GM21825 (cell line): ENCODE results near the gene ILDR1.

Experiments used
- ATAC-seq: cut with Tn5 transposase; IDR thresholded peaks from one replicate; pipeline ENCODE4 v1.9.1; 2021; ENCODE audit warnings: mild to moderate bottlenecking, moderate library complexity; ENCODE audit not compliant: unreplicated experiment

The ILDR1 gene

DNA sequence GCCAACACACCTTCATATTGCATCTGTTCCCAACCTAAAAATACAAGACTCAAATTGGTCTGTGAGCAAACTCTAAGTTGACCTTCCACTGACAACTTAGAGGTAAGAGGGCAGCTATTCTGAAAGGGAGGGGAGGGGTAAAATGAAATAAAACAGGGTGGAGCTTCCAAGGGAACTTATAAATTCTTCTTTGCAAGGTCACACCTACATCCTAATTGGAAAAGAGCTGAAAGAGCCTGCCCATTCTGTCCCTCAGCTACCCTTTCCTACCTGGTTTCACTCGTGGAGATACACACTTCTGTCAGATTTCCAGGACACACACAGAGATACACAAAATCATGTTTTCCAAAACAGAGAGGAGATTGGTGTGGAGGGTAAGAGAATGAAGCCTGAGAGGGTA lies 1.0 kb downstream of the ILDR1 start:
- no peak for ATAC-seq

DNA sequence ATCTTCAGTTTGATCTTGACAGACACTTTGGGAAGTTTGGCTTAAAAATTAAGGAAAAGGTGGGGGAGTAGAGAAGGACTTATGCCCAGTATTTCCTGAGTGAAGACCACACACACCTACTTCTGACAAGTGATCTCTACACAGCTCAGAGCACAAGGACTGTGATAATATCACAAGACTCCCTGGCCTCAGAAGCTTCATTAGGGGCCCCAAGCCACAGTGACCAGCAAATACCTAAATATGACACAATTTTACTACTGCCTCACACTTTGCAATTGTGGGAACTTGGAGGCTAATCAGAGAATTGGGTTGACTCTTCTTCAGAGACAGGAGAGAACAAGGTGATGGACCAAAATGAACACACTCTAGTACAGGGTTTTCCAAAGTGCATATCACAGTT lies 2.6 kb downstream of the ILDR1 start:
- ATAC-seq = no peak

DNA sequence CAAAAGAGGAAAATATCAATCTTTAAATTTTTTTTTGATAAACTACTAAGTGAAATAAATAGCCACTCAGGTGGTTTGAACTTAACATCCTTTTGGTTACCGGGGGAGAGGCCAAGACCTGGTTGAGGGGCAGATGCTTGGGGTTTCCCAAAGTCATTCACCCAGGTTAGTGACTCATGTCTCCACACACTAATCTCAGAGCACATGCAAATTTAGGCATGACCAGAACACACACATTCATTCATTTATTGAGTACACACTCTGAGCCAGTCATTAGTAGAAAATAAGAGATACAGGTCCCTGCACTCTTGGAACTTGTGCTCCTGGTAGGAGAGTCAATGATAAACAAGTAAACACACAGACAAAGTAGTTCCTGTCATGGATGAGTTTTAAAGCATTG lies 7.3 kb downstream of the ILDR1 start:
- ATAC-seq = peak; percentile 78

DNA sequence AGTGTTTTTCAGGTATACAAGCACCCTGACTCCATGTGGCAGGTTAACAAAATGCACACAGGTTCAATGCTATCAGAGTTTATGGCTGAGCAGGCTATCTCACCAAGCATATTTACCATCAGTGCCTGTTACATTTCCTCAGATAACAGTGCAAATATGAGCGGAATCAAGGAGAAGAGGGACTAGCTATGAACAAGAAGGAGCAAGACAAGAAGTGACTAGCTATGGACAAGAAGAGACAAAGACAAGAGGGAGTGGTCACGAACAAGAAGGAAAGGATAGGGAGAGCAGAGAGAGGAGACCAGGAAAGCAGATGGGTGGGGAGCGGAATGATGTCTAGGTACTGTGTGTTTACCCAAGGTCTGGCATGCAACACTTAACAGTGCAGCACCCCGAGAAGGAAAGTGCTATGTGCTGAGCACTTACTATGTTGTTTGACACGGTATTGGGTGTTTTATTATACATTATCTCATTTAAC lies 8.6 kb downstream of the ILDR1 start:
- no peak for ATAC-seq

DNA sequence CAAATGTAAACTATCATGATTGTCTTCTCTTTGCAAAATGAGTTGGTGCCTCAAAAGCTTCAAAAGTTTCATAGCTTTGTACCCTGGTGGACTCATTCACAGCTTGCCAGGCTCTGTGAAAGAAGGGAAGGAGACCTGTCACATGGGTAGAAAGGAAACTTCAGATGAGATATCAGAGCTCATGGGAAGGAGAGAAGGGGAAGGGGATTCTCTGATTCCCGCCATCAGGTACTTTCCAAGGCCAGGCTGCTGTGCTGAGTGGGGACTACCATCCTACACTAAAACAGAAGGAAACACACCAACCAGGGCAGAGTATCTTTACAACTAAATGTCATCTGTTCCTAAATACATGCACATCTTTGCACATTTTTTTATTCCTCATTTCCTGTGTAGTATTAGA lies 9.2 kb downstream of the ILDR1 start:
- no peak for ATAC-seq

DNA sequence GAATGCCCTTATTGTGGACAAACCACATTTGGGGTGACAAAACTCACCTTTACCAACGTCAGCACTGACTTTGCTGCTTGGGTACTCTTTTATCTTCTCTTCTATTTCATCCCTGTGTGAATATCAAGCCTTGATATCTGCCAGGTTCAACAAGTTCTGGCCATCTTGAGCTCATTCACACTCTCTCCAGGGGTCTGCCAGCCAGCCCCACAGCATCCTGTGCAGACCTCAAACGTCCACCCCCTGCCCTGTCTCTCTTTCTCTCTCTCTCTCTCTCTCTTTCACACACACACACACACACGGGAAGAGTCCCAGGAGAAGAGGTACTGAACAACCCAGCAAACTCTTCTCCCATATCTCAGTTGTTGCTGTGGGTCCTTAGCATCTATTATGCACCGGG lies 10.7 kb downstream of the ILDR1 start:
- no peak for ATAC-seq

DNA sequence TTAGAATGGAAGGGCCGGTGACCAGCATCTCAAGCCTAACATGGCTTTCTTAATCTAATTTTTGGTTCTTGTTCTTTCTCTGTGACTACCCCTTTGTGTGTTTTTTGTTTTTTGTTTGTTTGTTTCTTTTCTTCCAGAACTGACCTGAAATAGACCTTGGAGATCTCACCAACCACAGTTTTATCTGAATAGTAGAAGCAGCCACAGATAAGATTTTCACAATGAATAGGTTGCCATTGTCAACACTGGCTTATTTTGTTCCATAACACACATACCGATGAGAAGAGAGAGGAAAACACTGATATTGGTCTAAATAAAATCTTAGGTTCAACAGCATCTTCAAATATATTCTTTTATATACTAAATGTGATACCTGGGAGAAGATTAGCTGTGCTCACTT lies 11.5 kb downstream of the ILDR1 start:
- ATAC-seq = no peak

DNA sequence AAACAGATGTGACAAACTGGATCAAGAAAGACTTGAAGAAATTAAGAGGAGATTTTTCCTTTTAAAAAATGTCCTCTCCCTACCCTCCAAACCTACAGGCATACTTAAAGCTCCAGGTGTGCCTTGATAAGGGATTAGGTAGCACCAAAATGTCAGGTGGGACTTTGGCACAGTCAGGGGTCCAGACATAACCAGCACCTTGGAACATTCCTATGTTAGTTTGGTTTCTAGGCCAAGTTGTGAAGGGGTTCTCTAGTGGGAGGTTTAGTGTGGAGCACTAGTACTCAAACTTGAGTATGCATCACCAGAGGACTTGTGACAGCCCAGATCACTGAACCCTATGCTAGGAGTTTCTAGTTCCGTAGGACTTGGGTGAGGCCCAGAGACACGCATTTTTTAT lies 13.9 kb downstream of the ILDR1 start:
- no peak for ATAC-seq

DNA sequence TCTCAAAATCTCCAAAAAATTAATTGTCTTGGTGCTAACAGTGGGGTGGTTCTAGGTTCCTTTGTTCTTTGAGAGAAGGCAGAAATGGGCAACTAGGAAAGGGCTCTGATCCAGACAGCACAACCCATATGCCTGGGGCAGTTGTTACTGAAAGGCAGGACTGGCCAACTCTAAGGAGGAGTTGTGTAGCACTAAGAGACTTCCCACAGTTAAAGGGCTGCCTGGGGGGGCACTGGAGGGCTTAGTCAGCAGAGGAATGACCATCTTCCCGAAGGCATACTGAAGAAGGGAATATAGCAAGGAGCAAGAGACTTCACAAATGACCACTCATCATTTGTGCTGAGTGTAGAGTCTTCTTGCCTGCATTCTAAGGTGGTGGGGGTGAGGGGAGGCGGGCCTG lies 15.8 kb downstream of the ILDR1 start:
- ATAC-seq = no peak

DNA sequence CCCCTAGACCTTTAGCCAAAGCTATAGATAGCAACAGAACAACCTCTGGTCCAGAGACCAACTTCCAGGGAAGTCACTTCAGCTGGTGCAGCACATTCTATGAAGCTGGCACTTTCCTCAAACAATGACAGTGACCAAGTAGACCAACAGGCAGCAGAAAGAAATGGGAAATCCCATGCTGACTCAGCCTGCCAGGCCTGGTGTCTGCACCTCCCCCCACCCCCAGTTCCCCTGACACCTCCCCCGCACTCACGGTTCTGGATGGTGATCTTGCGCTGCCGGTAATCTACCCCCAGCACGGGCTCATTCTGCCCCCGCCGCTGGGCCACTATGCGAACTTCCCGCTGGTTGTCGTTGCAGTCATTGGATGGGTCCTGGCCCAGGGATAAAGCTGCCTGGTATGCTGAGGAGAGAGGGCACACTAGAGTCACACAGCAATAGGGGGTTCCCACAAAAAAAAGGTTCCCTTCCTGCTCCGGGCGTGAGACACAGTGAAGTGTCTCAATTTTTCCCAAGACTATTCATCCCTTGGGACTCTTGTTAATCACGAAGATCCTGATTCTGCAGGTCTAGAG lies 17.0 kb downstream of the ILDR1 start:
- peak; percentile 44 for ATAC-seq

DNA sequence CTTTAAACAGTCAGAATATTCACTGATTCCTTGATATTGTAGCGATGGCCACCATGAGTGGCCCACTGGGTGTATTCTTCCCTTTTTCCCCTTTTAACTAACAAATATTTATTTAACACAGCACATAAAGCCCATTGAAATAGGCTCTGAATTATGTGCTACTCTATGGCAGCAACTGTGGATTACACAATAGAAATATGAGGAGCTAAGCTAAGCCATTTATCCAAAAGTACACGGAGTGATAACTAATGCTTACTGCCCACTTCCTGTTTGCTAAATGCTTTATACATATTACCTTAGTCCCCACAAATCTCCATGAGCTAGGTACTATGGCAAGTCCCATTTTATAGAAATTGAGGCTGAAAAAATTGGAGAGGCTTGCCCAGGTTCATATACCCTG lies 17.9 kb downstream of the ILDR1 start:
- no peak for ATAC-seq

DNA sequence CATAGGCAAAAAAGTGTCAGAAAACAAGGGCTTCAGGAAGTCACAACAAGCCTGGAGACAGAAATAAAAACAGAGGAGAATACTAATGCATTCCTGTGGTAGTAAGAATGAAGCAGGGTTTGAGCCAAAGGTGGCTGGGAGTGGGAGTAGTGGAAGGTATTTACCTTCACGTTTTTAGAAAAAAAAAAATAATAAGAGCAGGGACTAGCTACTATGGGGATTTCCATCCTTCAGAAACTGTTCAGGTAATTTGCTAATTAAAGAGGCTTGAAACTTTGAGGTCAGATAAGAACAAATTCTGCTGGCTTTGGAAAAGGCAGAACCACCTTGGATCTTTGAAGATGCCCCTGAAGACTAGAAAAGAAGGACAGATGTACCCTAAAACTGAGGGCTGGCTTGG lies 18.4 kb downstream of the ILDR1 start:
- ATAC-seq = no peak

DNA sequence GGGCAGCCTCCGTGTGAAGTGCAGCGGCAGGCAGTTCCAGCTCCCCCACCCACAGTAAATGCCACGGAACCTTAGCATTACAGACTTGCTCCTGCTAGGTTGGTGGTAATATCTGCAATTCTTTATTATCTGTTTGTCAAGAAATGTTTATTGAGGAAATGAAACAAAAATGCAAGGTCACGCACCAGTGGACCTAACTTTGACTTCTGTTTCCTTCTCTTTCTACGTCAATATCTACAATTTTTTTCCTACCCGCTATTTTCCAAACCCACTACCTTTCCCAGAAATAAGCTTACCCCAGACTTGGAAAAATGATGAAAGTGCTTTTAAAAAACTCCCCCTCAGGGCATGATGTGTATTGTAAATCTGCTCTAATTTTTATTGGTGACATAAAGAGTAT lies 18.9 kb downstream of the ILDR1 start:
- no peak for ATAC-seq

DNA sequence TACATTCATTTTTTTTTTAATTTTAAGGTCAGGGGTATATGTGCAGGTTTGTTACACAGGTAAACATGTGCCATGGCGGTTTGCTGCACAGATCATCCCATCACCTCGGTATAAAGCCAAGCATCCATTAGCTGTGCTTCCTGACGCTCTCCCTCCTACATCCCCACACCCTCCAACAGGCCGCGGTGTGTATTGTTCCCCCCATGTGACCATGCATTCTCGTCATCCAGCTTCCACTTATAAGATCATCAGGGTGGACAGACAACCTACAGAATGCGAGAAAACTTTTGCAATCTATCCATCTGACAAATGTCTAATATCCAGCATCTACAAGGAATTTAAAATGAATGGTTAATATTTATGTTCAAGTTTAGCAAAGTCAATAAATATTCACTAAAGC lies 19.4 kb downstream of the ILDR1 start:
- no peak for ATAC-seq

DNA sequence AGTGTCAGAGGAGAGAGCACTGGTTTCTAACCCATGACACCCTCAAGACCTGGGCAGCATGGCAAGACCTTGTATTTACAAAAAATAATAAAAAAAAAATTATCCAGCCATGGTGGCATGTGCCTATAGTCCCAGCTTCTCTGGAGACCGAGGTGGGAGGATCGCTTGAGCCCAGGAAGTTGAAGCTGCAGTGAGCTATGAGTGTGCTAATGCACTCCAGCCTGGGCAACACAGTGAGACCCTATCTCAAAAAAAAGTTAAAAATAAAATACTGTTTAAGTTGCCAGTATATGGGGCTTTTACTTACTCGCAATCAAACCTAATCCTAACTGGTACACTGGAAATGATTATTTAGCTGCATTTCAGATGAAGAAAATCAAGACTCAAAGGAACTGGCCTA lies 20.2 kb downstream of the ILDR1 start:
- no peak for ATAC-seq

DNA sequence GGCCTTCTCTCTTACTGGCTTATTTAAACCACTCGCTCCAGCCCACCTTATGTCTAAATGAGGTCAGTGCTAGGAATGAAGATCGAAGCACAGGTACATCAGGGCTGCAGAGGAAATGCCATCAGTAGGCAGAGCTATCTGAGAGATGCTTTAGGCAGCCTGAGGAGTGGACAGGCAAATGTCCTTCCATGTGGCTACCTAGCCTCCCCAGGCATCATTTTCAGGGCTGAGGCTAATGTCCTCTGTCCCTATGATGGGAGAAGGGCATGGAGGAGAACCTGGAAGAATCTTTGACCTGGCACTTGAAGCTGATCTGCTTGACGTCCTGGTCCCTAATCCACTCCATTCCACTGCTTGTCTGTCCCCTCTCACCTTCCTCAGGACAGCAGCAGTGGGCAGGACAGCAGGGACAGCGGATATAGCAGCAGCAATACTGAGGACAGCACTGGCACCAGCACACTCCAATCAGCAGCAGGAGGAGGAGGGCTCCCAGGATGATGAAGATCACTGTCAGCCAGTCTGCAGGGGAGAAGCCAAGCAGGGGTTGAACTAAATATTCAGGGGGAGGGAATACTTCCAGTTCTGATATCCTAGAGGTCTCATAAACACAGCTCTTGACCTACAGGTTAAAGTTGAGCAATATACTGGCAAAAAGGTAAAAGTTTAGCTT lies 21.0 kb downstream of the ILDR1 start:
- ATAC-seq = no peak

DNA sequence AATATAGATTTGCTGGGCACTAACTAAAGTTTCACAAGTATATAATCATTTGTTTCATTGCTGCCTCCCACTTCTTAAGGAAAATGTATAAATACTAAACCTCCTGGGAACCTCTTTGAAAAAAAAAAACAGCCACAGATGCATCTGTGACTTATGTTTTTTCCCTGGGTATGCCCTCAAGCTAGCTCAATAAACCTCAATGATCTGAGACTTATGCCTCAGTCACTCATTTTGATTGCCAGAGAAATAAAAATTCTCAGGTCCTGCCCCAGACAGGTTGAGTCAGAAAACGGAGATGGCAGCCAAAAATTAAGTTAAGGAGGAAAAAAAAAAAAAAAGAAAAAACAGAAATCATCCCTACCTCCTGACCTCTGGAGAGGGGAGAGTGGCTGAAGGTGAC lies 22.1 kb downstream of the ILDR1 start:
- ATAC-seq = no peak

DNA sequence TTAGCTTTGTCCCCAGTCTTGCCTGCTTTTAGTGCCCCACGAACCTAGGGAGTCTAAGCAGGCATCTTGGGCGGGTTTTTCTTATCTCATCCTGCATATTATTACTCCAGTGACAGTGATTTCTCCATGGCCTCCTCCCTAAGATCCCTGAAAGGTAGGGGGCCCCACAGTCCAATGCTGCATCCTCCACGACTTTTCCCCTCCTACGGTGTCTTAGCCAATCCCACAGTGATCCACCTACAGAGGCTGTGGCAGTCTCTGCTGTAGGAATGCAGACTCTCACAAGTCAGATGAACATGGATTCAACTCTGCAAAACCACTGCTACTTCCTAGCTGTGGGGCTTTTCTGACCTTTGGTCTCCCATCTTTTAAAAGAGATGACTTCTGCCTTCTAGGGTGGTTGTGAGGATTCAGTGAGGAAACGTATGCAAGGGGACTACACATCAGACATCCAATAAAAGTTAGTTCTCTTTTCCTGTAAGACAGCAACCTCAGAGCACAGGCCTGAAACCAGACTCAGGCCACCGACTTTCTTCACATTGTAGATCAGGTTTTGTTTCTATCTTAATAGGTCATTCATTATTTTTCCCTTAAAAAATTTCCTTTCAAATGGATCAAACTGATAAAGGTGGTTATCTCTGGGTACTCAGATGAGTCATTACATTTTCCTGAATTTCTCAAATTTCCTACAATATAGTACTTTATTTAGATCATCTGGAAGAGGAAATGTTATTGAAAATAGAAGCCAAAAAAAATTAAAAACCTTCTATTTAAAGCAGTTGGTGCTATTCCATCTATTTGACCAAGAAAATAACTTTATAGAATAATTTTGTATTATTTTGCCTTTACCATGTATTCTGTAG lies 23.2 kb downstream of the ILDR1 start:
- ATAC-seq = no peak

DNA sequence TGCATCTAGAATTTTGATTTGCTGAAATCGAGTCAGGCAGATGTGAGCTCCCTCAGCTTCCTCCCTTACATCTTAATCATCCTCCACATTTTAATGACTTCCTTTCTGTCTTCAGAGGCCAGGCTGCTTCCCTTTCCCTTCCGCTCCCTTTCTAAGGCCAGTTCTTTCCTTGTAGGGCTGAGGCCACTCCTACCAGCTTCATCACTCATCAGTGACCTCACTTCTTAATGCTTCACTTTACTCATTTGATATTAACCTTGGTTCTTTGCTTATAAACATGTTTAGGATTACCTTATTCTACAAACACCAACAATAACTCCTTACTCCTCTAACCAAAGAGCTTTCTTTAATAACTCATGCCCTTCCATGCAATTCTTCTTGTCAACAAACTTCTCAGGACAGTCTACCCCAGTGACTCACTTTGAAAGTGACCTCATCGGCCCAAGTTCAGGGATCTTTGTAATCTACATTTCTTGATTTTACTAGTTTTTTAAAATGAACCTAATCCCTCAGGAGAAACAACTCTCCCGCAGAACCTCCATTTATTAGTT lies 23.9 kb downstream of the ILDR1 start:
- peak; percentile 23 for ATAC-seq

DNA sequence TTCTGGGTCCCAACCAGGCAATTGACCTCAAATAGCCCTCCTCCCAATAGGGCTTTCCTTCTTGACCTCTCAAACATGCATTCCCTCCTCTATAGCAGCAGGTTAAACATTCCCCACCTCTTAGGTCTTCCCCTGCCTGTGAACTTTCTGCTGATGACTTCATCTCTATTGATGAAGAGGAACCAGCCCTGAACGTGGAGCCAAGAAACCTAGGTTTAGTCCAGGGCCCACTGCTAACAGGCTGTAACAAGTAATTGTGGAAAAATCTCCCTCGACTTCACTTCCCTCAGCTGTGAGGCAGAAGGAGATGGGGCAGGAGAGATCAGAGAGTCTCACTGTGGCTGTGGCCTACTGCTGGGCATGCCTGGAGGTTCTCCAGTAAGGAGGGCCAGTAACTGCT lies 24.7 kb downstream of the ILDR1 start:
- no peak for ATAC-seq

DNA sequence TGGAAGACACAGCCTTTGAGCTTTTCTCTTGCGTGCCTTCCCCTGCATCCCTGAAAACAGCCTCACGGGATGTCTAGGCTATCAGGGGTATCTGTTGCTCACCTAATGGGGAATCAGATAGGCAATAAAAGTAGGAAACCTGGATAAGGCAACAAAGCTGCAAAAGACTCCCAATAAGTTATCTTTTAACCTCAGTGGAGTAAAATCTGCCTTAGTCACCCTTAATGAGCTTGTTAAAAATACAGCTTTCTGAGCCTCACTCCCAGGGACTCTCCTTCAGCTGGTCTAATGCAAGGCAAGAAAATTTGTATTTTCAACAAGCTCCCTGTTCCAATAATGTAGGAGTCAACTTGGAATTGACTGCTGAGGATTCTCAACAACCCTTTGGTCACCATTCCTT lies 25.6 kb downstream of the ILDR1 start:
- ATAC-seq = no peak
